Measurements from ENCODE around the gene APOBR.
"Not testable (repeated sequence)": the region's sequence is repeated elsewhere in the genome, so short reads cannot be mapped to it uniquely, and the experiment has no call there.

APOBR gene

DNA sequence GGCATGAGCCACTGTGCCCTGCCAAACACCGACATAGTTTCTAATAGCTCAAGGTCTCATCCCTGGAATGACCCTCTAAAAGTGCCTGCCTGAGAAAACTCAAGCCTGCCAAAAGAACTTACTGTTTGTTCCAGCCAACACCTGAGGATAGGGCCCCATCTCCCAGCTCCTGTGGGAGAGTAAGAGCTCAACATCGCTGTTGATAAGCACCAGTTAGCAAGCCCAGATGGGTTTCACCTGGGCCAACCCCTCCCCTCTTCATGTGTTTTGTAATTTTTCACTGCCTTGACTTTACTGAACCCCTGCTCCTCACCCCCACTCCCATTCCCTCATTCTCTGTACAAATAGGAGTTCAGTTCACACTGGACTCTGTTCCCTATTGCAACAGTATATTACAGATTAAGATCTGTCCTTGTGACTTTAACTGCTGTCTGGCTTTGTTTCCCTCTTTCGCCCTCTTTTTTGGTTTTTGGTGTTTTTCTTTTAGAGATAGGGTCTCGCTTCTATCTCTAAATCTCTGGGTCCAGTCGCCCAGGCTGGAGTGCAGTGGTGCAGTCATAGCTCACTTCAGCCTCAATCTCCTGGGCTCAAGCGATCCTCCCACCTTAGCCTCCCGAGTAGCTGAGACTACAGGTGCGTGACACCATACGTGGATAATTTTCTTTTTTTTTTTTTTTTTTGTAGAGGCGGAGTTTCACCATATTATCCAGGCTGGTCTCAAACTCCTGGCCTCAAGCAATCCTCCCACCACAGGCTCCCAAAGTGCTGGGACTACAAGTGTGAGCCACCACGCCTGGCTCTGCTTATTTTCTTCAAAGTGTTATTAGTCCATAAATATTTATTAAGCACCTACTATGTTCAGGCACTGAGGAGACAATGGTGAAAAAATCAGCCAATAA lies 32.0 kb downstream of the APOBR start:
- DNase-seq: no peak

- DNase-seq: not testable (repeated sequence)
These were observed 32.8 kb downstream of the APOBR start for GRCh38 chr16:28527100-28527785.

- DNase-seq: no peak
These were observed 33.5 kb downstream of the APOBR start for GRCh38 chr16:28527985-28528384.

DNA sequence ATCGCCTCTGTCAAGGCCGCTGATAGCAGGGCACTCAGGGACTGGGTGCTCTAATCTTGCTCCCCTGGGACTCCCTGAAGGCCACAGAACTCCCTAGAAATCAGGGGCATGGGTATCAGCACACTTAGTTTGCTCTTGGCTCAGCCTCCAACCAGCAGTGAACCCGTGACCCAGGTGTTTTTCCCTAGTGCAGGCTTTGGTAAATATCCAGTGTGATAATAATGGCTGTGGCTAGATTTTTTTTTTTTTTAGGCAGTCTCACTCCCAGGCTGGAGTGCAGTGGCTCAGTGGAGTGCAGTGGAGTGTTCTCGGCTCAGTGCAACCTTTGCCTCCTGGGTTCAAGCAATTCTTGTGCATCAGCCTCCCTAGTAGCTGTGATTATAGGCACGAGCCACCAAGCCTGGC lies 34.0 kb downstream of the APOBR start:
- DNase-seq: no peak

DNA sequence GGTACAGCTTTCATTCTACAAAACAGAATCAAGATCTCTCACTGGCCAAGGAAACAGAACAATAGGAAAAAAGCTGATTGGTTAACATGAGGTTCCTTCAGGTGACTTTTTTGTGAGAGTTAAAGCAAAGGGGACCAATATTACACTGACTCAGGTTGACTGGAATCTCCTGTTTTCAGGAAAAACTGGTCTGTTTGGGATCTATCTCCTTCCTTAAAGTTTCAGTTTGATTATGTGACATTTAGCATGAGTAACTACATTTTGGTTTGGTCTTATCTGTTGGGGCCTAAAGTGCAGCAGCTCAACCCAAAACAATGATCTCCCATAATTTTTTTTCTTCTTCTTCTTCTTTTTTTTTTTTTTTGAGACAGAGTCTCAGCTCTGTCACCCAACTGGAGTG lies 34.7 kb downstream of the APOBR start:
- DNase-seq: no peak

- DNase-seq: no peak
These were observed 37.6 kb downstream of the APOBR start for GRCh38 chr16:28531777-28532744.

DNA sequence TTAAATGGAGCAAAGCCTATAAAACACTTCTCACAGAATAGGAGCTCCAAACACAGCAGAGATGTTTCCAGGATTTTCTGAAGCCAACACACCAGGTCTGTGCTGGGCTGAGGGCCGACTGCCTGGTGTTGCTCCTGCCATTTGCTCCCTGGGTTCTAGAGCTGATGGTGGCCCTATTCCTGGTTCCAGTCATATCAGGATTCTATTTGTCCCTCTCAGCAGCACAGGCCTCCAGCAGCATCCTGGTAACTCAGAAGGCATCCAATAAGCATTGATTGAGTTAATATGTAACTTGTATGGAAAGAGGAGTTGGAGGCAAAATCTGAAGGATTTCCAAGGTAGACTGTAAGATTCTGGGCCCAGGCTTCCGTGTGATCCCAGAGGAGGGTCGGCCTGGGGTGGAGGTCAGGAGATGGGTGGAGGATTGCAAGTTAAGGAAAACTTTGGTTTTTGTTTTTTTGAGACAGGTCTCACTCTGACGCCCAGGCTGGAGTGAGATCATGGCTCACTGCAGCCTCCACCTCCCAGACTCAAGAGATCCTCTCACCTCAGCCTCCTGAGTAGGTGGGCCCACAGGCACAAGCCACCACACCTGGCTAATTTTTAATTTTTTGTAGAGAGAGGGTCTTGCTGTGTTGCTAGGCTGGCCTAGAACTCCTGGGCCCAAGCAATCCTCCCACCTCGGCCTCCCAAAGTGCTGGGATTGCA lies 38.7 kb downstream of the APOBR start:
- no peak for DNase-seq

GRCh38 chr16:28534542-28535373 lies 40.3 kb downstream of the APOBR start:
- DNase-seq: no peak

- DNase-seq: no peak
These were observed 42.6 kb downstream of the APOBR start for GRCh38 chr16:28537076-28537475.

- no peak for DNase-seq
These were observed 43.7 kb downstream of the APOBR start for GRCh38 chr16:28537964-28538732.

DNA sequence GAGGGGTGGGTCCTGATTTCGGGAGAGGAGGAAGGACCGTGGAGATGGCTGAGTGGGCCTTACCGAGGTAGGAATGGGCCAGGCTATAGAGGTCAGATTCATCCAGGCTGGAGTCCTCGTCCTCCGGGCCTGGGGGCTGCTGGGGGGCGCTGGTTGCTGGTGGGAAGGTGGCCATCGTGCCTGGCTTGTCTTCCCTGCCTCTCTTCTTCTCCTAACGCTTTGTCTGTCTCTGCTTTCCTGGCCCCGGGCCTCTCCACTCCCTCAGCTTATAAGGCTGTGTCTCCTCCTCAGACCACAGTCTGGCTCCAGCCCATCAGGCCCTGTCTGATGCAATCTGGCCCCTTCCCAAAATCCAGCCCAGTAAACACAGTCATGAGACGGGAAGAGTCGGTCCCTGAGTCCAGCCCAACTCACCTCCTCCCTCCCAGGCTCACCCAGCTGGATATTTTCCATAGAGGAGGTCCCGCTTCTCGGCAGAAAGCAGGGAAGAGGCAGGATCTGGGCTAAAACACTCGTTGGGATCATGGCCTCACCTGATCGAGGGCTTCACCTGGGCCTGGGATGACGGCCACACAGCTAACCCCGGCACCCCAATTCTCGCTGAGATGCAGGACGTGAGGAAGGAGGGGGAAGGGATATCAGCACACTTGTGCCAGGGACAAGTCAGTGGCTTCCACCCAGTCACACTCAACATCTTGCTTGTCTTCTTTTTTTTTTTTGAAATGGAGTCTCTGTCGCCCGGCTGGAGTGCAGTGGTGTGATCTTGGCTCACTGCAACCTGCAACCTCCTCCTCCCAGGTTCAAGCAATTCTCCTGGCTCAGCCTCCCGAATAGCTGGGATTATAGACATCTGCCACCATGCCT lies 44.5 kb downstream of the APOBR start, which contains the start of gene NUPR1:
Gene NUPR1, minus strand, starts transcription at position 242 of the 864 bp plus-strand sequence. Its CDS starts 67 bp downstream, at position 175.
- no peak for DNase-seq

GRCh38 chr16:28540346-28540745 lies 45.9 kb downstream of the APOBR start:
- DNase-seq: no peak

GRCh38 chr16:28542646-28543045 lies 48.2 kb downstream of the APOBR start:
- DNase-seq: no peak

DNA sequence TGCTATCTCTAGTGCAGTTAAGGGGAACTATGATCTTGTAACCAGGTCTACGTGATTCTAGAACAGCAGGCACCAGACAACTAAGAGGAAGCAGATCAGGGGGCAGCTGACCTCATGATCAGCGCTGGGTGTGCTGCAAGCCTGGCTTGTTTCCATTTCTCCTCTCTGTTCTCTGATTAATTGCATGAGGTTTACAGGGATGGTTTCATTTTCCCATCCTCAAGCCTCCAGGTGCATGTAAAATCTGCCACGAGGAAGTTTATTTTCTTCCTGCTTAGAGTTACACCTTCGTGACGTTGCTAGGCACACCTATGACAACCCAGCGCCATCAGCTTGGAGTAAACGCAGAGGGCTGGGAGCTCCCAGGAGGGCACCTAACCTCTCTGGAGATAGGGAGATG lies 48.6 kb downstream of the APOBR start:
- no peak for DNase-seq

GRCh38 chr16:28544998-28545397 lies 50.6 kb downstream of the APOBR start:
- no peak for DNase-seq

GRCh38 chr16:28545964-28546363 lies 51.5 kb downstream of the APOBR start:
- not testable (repeated sequence) for DNase-seq

DNA sequence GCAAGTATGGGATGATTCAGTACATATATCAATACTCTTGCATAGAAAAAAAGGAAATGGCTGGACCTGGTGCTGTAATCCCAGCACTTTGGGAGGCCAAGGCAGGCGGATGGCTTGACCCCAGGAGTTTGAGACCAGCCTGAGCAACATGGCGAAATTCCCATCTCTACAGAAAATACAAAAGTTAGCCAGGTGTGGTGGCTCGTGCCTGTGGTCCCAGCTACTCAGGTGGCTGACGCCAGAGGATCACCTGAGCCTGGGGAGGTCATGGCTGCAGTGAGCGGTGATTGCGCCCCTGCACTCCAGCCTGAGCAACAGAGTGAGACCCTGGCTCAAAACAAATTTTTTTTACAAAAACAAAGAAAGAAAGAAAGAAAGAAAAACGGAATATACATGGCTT lies 52.2 kb downstream of the APOBR start:
- DNase-seq: no peak

GRCh38 chr16:28548306-28548802 lies 53.9 kb downstream of the APOBR start:
- no peak for DNase-seq

Measured in effector CD8-positive, alpha-beta T cell (primary cell).